Epithelial cell of esophagus (primary cell): ENCODE data around the gene TMEM191C.
"Not testable (repeated sequence)": the region's sequence is repeated elsewhere in the genome, so short reads cannot be mapped to it uniquely, and the experiment has no call there.

Experiments
- DNase-seq: peaks from one replicate; pipeline ENCODE4 v3.0.0; 2010; ENCODE audit warnings: low read depth
- H3K4me3 ChIP-seq: 2 replicates; pipeline ENCODE4 v1.5.1; 2011; ENCODE audit warnings: mild to moderate bottlenecking, low read length, control low read depth

TMEM191C gene

DNA sequence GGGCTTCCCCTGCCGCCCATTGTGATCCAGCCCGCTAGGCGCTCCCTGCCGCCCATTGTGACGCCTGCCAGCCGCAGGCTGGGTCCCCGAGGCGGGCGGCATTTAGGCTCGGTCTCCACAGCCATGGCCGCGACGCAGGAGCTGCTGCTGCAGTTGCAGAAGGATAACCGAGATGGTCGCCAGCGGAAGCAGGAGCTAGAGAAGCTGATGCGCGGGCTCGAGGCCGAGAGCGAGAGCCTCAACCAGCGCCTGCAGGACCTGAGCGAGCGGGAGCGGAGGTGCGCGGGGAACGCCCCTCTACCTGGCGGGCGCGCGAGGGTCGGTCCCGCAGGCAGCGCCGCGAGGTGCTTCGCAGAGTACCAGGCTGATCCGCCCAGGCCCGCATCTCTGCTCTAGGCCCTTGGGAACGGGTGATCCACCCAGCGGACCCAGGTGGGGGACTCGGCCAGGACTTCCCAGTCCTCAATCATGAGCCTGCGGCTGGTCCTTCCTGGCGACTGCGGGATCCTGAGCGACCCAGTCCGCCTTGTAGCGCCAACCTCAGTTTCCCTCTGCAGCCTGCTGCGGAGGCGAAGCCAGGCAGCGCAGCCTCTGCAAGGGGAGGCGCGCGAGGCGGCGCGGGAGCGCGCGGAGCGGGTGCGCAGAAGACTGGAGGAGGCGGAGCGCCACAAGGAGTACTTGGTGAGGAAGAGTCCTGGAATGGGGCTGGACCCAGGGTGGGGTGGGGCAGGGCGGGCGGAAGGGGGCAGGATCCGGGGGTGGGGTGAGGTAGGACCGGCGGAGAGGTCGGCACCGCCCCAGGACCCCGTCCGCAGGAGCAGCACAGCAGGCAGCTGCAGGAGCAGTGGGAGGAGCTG is at the start of gene TMEM191C:
TSS of gene TMEM191C (plus strand) at position 51 of the 857 bp plus-strand sequence. CDS start at position 124, 73 bp downstream.
- DNase-seq, result not testable (repeated sequence)
- H3K4me3 ChIP-seq, result peak within 1 kb of the TSS; percentile 31

DNA sequence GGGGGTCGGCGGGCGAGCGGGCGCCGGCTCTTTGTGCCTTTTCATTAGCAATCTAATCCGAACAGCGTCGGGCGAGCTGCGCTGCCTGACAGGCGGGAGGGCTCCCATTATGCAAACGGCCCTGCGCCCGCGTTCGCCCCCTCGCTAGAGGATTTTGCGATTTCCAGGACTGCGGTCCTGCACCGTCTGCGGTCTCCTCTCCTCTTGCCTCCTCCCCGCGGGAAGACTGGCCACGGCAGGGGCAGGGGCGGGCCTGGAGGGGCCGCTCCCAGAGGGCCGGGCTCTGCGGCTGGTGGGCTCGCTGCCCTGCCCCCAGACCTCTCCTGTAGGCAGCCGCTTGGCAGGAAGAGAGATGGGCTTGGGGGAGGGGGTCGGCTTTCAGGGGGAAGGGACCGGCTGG is 49.3 kb upstream of the TMEM191C start:
- DNase-seq, H3K4me3 ChIP-seq: not testable (repeated sequence)

DNA sequence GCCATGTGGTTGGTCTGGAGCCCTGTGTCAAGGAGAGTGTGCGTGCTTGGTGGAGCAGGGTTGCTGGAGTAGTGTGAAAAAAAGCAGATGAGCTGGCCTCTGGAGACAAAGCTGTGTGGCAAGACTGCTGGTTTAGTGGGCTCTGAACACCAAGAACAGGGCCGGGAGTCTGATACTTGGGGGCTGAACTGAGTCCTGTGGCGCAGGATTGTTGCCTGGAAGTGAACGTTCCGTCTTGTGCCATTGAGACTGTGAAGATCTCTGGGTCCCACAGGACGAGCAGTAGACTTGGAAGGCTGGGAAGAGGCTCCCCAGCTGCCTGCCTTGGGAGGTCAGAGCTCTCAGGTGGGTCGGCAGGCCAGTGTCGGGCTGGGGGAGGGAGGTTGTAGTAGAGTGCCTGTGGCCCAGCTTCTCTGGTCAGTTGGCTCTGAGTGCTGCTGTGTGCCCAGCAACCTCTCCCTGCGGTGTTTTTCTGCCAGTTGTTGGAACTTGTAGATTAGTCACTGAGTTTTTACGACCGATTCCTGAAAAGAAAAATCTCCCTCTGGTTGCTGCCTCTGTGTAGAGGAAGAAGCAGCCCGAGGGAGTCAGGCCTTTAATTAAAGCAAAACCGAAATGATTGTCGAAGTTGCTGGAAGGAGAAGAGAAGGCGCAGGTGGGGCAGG is 48.1 kb upstream of the TMEM191C start:
- DNase-seq, H3K4me3 ChIP-seq: not testable (repeated sequence)

DNA sequence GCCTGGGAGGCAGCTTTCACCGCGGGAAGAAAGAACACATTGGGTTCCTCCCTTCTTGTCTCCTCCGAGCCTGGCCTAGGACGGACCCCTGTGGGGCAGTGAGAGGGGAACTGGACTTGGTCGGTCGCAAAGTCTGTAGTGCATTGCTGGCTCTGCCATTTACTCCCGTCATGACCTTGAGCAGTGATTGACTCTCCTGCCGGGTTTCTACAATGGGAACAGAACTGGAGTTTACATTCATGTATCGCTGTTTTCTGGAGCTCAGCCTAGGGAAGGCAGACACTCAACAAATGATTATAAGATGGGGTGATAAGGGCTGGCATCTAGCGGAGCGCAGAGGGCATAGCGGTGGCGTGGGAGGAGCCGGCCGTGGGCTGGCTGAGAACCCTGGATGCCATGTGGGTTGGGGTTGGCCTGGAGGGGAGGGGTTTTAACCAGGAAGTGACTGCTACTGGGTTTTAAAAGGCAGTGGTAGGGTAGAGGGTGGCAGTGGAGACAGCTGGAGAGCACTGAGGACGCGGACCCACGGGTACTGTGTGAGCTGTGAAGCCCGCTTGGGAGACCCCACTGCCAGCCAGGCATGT is 46.9 kb upstream of the TMEM191C start:
- DNase-seq, H3K4me3 ChIP-seq: not testable (repeated sequence)

- DNase-seq, result not testable (repeated sequence)
These were observed 43.0 kb upstream of the TMEM191C start for GRCh38 chr22:21424084-21424709.

DNA sequence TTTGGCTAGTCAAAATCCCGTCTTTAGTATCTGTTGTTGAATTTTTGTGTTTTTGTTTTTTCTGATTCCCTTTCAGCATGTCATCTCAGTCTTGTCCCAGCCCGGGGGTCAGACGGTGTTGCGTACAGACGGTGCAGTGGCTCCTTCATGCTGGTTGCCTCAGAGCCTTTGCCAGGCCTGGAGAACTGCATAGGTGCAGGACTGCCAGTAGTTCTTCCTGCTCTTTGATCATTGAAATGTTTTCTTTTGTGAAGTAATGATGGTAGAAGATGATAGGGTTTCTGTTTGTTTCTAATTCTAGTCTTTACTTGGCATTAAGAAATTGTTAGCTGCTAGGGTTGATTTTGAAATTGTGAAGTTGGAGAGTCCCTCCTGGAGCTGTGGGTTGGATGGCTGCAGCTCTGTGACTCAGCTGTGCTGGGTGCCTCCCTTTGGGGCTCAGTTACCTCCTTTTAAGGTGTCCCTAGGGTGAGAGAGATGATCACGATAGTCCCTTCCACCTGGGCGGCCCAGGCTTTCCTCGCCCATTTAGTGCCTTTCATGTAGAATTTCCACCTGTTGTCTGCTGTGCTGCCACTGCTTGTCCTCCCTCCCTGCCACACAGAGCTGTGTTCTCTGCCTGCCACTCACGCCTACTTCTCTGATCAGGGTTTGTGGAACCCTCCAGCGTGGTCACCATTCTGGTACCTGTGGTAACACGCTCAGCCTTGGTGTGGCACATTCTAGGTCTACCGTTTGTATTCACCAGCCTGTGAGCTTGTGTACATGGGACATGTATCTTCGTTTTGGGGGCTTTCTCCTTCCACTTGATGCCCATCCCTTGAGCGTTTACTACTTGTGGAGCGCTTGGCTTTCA is 32.6 kb upstream of the TMEM191C start:
- not testable (repeated sequence) for H3K4me3 ChIP-seq, DNase-seq

More at GRCh38 chr22:21424084-21424709, 43.0 kb upstream of the TMEM191C start:
- H3K4me3 ChIP-seq, result not testable (repeated sequence)

DNA sequence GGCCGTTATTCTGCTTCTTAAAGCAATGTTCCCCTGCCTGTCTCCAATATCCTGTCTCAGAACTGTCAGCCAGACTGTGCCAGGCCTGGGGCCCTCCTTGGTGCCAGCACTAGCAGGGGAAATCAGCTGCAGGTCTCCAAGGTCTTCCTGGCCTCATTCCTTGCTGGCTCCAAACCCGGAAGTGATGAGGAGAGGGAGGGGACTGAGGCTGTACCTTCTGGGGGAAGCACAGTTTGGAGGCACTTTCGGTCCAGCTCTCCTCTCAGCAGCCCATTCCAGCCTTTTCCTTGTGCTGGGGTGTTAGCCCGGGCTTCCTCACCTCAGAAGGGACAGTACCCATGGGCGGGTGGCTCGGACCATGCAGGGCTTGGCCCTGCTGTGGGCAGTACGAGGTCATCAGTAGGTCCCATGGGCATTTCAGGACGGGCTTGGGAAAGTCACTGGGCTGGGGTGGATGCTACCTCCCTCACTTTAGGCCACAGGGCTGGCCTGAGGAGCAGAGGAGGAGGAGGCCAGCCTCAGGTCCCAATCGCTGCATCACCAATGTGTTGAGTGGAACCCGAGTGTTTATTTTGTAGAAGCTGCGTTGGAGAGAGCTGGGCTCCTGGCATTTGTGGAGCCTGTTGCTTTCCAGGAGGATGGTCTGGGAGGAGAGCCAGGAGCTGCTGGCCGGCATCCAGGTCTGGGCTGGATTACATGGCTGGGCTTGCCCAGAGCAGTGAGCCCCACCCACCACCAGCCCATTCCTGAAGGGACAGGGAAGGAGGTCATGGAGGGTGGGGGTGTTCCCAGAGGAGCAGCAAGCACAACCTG is 31.0 kb upstream of the TMEM191C start:
- not testable (repeated sequence) for DNase-seq, H3K4me3 ChIP-seq

GRCh38 chr22:21438013-21438412 is 29.2 kb upstream of the TMEM191C start:
- not testable (repeated sequence) for DNase-seq, H3K4me3 ChIP-seq

DNA sequence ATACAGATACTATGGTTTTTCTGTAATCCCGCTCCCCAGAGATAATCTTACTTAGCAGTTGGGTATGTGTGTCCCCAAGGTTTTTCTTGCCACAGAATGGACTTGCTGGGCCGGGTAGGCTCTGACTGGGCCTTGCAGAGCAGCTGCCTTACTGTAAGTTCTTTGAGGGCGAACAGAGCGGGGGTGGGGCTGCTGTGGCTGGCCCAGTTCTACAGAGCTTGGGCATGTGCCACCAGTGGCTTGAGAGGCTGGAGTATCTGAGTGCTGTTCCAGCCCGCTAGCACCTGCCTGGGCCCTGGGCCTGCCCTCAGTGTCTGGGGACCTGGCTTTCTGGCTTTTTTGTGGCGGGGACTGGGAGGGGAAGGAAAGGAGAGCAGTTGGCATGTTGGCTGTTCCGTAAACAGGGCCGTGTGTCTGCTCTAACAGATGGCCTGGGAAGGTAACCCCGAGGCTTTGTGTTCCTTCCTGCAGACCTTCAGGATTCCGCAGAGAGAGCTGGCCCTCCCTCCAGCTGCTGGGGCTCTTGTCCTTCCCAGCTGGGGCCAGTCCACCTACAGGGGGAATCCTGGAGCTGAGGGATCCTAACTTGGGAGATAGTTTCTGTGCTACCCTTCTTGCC is 27.1 kb upstream of the TMEM191C start:
- DNase-seq, H3K4me3 ChIP-seq: not testable (repeated sequence)

DNA sequence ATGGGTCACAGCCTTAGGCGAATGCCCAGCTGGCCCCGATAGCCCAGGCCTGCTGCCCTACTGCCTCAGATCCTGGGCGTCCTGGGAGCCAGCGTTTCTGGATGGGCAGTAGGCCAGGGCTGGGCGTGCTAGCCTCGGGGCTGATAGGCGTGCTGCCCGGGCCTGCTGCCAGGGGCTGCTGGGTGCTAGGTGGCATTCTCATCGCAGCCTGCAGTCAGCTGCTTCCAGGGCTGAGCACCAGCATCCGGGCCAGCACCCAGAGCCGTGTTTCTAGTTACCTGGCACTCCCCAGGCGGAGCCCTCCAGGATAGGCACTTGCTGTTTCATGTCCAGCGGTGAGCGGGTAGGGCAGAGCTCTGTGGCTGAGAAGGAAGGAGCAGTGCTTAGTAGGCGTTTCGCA is 26.5 kb upstream of the TMEM191C start:
- H3K4me3 ChIP-seq, DNase-seq: not testable (repeated sequence)

- DNase-seq, H3K4me3 ChIP-seq: not testable (repeated sequence)
These were observed 26.0 kb upstream of the TMEM191C start for GRCh38 chr22:21441170-21441569.

DNA sequence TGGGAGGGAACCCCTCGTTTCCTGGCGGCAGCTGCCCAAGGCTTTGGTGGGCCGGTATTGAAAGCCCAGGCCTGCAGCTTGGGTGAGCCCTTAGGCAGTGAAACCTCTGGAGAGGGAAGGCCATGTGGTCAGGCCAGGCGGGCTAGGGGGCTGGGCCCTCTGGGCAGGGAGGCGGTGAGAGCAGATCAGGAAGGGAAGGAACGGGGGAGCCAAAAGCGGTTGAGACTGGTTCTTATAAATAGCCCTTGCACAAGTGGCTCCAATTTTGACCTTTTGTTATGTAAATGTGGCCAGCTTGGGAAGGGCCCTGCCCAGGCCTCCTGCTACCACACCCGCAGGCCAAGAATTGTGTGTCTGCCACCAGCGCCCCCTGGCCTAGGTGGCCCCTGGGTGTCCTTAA is 25.1 kb upstream of the TMEM191C start:
- DNase-seq, H3K4me3 ChIP-seq: not testable (repeated sequence)

GRCh38 chr22:21442646-21443045 is 24.5 kb upstream of the TMEM191C start:
- H3K4me3 ChIP-seq, result not testable (repeated sequence)

More at GRCh38 chr22:21442646-21443045, 24.5 kb upstream of the TMEM191C start:
- DNase-seq, result not testable (repeated sequence)
